Activated naive CD4-positive, alpha-beta T cell treated with anti-CD3 and anti-CD28 coated beads for 36 hours (primary cell): ENCODE data around the gene PROZ. TPM values are rescaled to one million over a fixed set of nuclear protein-coding genes. Genes with fewer than 3 reads are reported as not detected.

ENCODE experiments used
- CTCF ChIA-PET: fragments of 350-600 bp; sonication (Branson Sonifier 250); formaldehyde crosslinking; loops from one replicate; lab custom pipeline; 2021; ENCODE audit warnings: antibody characterized with exemption; lab: Charles Lee
- DNase-seq: peaks from one replicate; pipeline ENCODE4 v3.0.0-alpha.2; 2020
- H3K27ac Mint-ChIP-seq: one replicate; pipeline ENCODE4 v1.8.0; 2021; ENCODE audit warnings: mild to moderate bottlenecking, mixed read lengths
- H3K27me3 Mint-ChIP-seq: one replicate; pipeline ENCODE4 v1.8.0; 2021; ENCODE audit warnings: low read depth, mixed read lengths
- H3K36me3 Mint-ChIP-seq: one replicate; pipeline ENCODE4 v1.8.0; 2021; ENCODE audit warnings: low read depth, mixed read lengths
- H3K4me1 Mint-ChIP-seq: one replicate; pipeline ENCODE4 v1.8.0; 2021; ENCODE audit warnings: low read depth, mixed read lengths
- H3K4me3 Mint-ChIP-seq: one replicate; pipeline ENCODE4 v1.8.0; 2021; ENCODE audit warnings: mild to moderate bottlenecking, moderate library complexity, mixed read lengths
- H3K9me3 Mint-ChIP-seq: one replicate; pipeline ENCODE4 v1.8.0; 2021; ENCODE audit warnings: mixed read lengths
- intact Hi-C: fragments of 100-400 bp; cut with micrococcal nuclease; formaldehyde crosslinking; loops from one replicate; pipeline ENCODE4 v1.15.1; 2023
- total RNA-seq, 2 experiments: library from RNA; stranded (reverse); gene quantifications; one replicate each; pipeline ENCODE4 v1.2.3, GENCODE V29; 2021

Gene PROZ
- total RNA-seq, 2 experiments from 2014 or later = not detected

GRCh38 chr13:113201815-113202214, 43.4 kb downstream of the PROZ start:
- Mint-ChIP-seq H3K36me3 (peaks cover 22% of the 10 kb centered on the region), H3K4me1 (peaks cover 48% of the 10 kb centered on the region), H3K27me3 (no peaks in the 10 kb centered on the region), H3K9me3 (no peaks in the 10 kb centered on the region), H3K4me3 (no peak overlapping the region), H3K27ac (no peak overlapping the region)
- no peak for DNase-seq
- intact Hi-C loops = loop anchor here (10.0 kb wide), 1 partner anchor 863 kb away; no protein-coding TSS in a partner anchor
- CTCF ChIA-PET = no interaction called here

DNA sequence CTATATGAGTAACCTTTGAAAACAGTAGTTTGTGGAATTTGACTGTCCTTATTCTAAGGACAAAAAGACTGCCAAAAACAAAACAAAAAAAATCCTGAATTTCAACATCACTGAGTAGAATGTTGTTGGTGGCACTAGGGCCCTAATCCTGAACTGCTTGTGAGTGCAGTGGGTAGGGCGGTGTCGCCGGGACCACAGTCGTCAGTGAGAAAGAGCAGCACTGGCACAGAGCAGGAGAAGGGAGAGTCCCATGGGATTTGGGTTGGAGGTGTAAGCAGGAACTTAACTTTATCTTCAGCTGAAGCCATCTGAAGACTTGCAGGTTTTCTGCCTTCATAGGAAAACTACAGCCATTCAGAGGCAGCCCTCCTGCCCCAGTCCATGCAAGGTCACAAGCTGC, 44.5 kb downstream of the PROZ start:
- Mint-ChIP-seq H3K4me1 (peaks cover 58% of the 10 kb centered on the region), H3K36me3 (peaks cover 25% of the 10 kb centered on the region), H3K27me3 (no peaks in the 10 kb centered on the region), H3K4me3 (no peak overlapping the region), H3K9me3 (no peaks in the 10 kb centered on the region), H3K27ac (no peak overlapping the region)
- intact Hi-C loops = loop anchor here (10.0 kb wide), 1 partner anchor 862 kb away; no protein-coding TSS in a partner anchor
- CTCF ChIA-PET = interaction anchor here (0.5 kb wide), 1 partner anchor 254 kb away, joined by 3 read pairs; no protein-coding TSS in a partner anchor
- no peak for DNase-seq

DNA sequence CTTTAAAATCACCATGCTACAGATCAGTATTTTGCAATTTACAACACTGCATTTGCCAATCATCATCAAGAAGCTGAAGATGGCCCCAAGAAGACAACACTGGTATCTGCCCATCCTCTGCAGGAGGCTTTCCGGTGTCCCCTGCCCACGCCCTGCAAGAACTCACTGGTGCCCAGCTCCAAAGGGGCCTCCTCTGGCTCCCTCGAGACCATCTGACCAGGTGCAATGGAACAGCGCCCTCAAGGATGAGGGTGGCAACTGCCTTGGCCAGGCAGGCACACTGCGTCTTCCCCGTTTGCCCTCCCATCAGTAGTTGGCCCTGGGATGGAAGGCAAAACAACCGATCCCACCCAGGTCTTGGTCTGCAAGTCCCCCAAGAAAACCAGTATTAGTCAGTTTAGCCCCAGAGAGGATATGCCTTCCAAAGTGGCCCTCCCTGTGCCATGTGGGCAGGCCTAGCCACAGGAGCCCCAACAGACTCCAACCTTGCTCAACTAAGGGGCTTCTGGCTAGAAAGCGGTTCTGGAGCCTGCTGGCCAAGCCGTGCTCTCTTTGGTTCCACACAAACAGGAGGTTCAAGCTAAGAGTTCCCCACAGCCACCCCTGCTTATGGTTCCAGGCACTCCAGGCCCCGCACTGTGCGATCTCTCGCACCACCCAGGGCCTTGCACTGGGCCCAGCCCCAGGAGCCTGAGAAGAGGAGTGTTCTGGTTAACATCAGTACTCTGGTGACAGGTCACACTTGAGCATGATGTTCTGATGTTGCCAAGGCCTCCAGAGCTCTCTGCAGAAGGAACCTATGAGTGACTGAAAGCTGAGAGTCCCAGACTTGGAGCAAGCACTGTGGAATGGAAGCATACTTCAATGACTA, 45.3 kb downstream of the PROZ start:
- peaks cover 58% of the 10 kb centered on the region for H3K4me1 Mint-ChIP-seq
- H3K27ac Mint-ChIP-seq = no peak overlapping the region
- intact Hi-C loops = loop anchor here (10.0 kb wide), 1 partner anchor 861 kb away; no protein-coding TSS in a partner anchor
- H3K9me3 Mint-ChIP-seq = no peaks in the 10 kb centered on the region
- H3K4me3 Mint-ChIP-seq = no peak overlapping the region
- peaks cover 23% of the 10 kb centered on the region for H3K36me3 Mint-ChIP-seq
- CTCF ChIA-PET = interaction anchor here (0.5 kb wide), 1 partner anchor 255 kb away, joined by 3 read pairs; no protein-coding TSS in a partner anchor
- H3K27me3 Mint-ChIP-seq = no peaks in the 10 kb centered on the region
- DNase-seq = no peak

DNA sequence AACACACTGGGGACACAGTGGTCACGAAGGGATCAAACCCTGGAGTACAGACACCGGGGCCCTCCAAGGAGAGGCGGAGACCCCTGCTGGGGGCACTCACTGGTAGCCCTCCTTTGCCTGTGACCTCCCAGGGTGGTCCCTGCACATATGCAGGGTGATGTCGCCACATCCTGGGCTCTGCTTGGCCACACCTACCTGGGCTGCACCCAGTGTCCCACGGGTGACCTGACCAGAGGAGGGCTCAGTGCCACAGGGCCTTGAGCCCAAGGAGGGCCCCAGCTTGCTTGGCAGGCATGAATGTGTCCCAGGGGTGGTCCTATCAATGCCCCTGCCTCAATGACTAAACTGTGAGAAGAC, 45.9 kb downstream of the PROZ start:
- Mint-ChIP-seq H3K4me1 (peaks cover 58% of the 10 kb centered on the region), H3K36me3 (peaks cover 23% of the 10 kb centered on the region), H3K4me3 (no peak overlapping the region), H3K27ac (peak overlapping the region; percentile 30), H3K27me3 (no peaks in the 10 kb centered on the region), H3K9me3 (no peaks in the 10 kb centered on the region)
- CTCF ChIA-PET = no interaction called here
- DNase-seq = no peak
- intact Hi-C loops = loop anchor here (10.0 kb wide), 1 partner anchor 860 kb away; no protein-coding TSS in a partner anchor

- CTCF ChIA-PET = no interaction called here
- H3K4me1 Mint-ChIP-seq = peaks cover 58% of the 10 kb centered on the region
- no peak for DNase-seq
- H3K36me3 Mint-ChIP-seq = peaks cover 18% of the 10 kb centered on the region
- no peak overlapping the region for H3K4me3 Mint-ChIP-seq
- no peaks in the 10 kb centered on the region for H3K27me3 Mint-ChIP-seq
- H3K9me3 Mint-ChIP-seq = no peaks in the 10 kb centered on the region
- peak overlapping the region; percentile 67 for H3K27ac Mint-ChIP-seq
- intact Hi-C loops = loop anchor here (5.0 to 10.0 kb wide), 2 partner anchors 518 to 859 kb away; no protein-coding TSS in a partner anchor
Observed at GRCh38 chr13:113205428-113205931, 47.0 kb downstream of the PROZ start.

DNA sequence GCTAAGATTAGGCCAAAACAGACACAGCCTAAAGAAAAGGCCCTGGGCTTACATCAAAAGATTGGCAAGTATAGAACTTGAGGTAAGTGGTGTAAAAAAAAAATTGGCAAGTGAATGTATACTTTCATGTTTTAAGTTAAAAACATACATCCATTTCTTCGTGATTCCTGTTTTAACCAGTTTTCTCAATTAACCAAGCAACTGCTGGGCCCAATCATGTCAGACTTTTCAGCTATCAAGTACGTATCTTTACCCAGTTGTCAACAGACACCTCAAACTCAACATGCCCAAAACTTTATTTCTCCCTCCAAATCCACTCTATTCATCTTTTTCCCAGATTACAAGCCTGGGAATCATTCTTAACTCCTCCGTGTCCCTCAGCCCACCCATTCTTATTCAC, 49.0 kb downstream of the PROZ start:
- no peaks in the 10 kb centered on the region for H3K9me3 Mint-ChIP-seq
- H3K36me3 Mint-ChIP-seq = peaks cover 28% of the 10 kb centered on the region
- peak overlapping the region; percentile 81 for H3K27ac Mint-ChIP-seq
- H3K27me3 Mint-ChIP-seq = no peaks in the 10 kb centered on the region
- peak overlapping the region; percentile 77 for H3K4me3 Mint-ChIP-seq
- intact Hi-C loops = loop anchor here (5.0 to 10.0 kb wide), 2 partner anchors 520 to 857 kb away; no protein-coding TSS in a partner anchor
- peaks cover 66% of the 10 kb centered on the region for H3K4me1 Mint-ChIP-seq
- CTCF ChIA-PET = interaction anchor here (0.5 to 1.3 kb wide), 3 partner anchors 10 to 272 kb away, joined by 3 to 5 read pairs (median 3); no protein-coding TSS in a partner anchor
- DNase-seq = no peak

- intact Hi-C loops = loop anchor here (1.0 to 10.0 kb wide), 8 partner anchors 22 to 857 kb away; partner anchors contain the start of genes LAMP1, MCF2L and TFDP1
- H3K27me3 Mint-ChIP-seq = no peaks in the 10 kb centered on the region
- CTCF ChIA-PET = no interaction called here
- peak overlapping the region; percentile 81 for H3K27ac Mint-ChIP-seq
- no peaks in the 10 kb centered on the region for H3K9me3 Mint-ChIP-seq
- H3K4me3 Mint-ChIP-seq = peak overlapping the region; percentile 77
- H3K36me3 Mint-ChIP-seq = peaks cover 28% of the 10 kb centered on the region
- DNase-seq = peak; percentile 8
- peaks cover 62% of the 10 kb centered on the region for H3K4me1 Mint-ChIP-seq
Observed at GRCh38 chr13:113207890-113208420, 49.5 kb downstream of the PROZ start.

- no peaks in the 10 kb centered on the region for H3K9me3 Mint-ChIP-seq
- no peaks in the 10 kb centered on the region for H3K27me3 Mint-ChIP-seq
- CTCF ChIA-PET = interaction anchor here (1.3 kb wide), 1 partner anchor 89 kb away, joined by 3 read pairs; no protein-coding TSS in a partner anchor
- peaks cover 28% of the 10 kb centered on the region for H3K36me3 Mint-ChIP-seq
- peaks cover 55% of the 10 kb centered on the region for H3K4me1 Mint-ChIP-seq
- peak within 1 kb of the TSS; percentile 77 for H3K4me3 Mint-ChIP-seq
- H3K27ac Mint-ChIP-seq = peak within 1 kb of the TSS; percentile 81
- DNase-seq = peak; percentile 89
- intact Hi-C loops = loop anchor here (1.0 to 10.0 kb wide), 9 partner anchors 22 to 856 kb away; partner anchors contain the start of genes DCUN1D2, LAMP1, MCF2L and TFDP1
Observed at GRCh38 chr13:113208421-113209335, 50.2 kb downstream of the PROZ start, which contains the start of gene PCID2. TSS of gene PCID2 (minus strand) at chr13:113208669. CDS start at chr13:113208634, 35 bp downstream.

GRCh38 chr13:113209336-113209758, 50.9 kb downstream of the PROZ start, which contains the start of gene CUL4A:
TSS of gene CUL4A (plus strand) at chr13:113209613. CDS start at chr13:113209628, 15 bp downstream.
- Mint-ChIP-seq H3K27me3 (no peaks in the 10 kb centered on the region), H3K9me3 (no peaks in the 10 kb centered on the region), H3K27ac (peak within 1 kb of the TSS; percentile 70), H3K4me1 (peaks cover 50% of the 10 kb centered on the region), H3K4me3 (peak within 1 kb of the TSS; percentile 77), H3K36me3 (peaks cover 28% of the 10 kb centered on the region)
- DNase-seq = peak; percentile 80
- CTCF ChIA-PET = interaction anchor here (1.3 kb wide), 1 partner anchor 88 kb away, joined by 3 read pairs; no protein-coding TSS in a partner anchor
- intact Hi-C loops = loop anchor here (1.0 to 10.0 kb wide), 3 partner anchors 281 to 855 kb away; partner anchors contain the start of gene DCUN1D2

DNA sequence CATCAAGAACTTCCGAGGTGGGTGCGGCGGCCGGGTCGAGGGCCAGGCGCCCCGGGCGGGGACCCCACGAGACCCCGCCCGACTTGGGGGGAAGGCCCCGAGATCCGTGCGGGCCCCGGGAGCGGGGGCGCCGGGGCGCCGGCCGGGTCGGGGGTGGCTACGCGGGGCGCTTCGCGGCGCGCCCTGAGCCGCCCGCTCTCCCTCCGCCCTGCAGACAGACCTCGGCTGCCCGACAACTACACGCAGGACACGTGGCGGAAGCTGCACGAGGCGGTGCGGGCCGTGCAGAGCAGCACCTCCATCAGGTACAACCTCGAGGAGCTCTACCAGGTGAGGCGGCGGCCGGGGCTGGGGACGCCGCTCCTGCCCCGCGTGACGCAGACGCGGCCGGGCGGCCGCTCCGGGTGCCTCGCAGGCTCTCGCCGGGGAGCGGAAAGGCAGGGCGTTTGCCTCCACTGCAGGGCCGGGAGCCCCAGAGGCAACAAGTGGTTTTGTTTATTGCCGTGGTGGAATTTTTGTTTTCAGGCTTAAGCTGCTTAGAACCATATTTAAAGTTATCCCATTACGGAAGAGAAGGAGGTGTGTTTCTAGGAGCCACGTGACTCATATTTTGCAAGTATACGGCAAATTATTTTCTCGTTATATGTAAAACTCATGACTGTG, 51.4 kb downstream of the PROZ start:
- H3K4me3 Mint-ChIP-seq = peak overlapping the region; percentile 72
- peak; percentile 68 for DNase-seq
- intact Hi-C loops = loop anchor here (1.0 to 10.0 kb wide), 3 partner anchors 280 to 855 kb away; partner anchors contain the start of gene DCUN1D2
- H3K4me1 Mint-ChIP-seq = peaks cover 47% of the 10 kb centered on the region
- H3K36me3 Mint-ChIP-seq = peaks cover 28% of the 10 kb centered on the region
- H3K27ac Mint-ChIP-seq = peak overlapping the region; percentile 65
- no peaks in the 10 kb centered on the region for H3K9me3 Mint-ChIP-seq
- H3K27me3 Mint-ChIP-seq = no peaks in the 10 kb centered on the region
- CTCF ChIA-PET = interaction anchor here (1.3 kb wide), 1 partner anchor 88 kb away, joined by 3 read pairs; no protein-coding TSS in a partner anchor
